ENCODE results near the gene GPBAR1. TPM values are rescaled to one million over a fixed set of nuclear protein-coding genes. Genes with fewer than 3 reads are reported as not detected.

Gene GPBAR1
- total and polyA plus RNA-seq, 2 experiments from 2014 or later: 0.44 TPM; not detected in 1

GRCh38 chr2:218295029-218295428, 34.2 kb downstream of the GPBAR1 start:
- TF ChIP-seq ZNF114 (CRISPR knock-in tag; IDR thresholded peaks at IDR 0.05) (no peak), NANOG (IDR thresholded peaks at IDR 0.05; ENCODE audit: borderline replicate concordance) (no peak), EZH2 (IDR thresholded peaks at IDR 0.05; ENCODE audit: low read depth, unreplicated experiment) (no peak), ETS1 (IDR thresholded peaks at IDR 0.05) (no peak), JUNB (IDR thresholded peaks at IDR 0.05; ENCODE audit: unreplicated experiment) (no peak), STAT1 (IDR thresholded peaks at IDR 0.05; ENCODE audit: unreplicated experiment) (no peak), REST (IDR thresholded peaks at IDR 0.05; ENCODE audit: unreplicated experiment) (no peak), CREB1 (CRISPR knock-in tag; IDR thresholded peaks at IDR 0.05; ENCODE audit: low read depth) (no peak), ZNF462 (CRISPR knock-in tag; IDR thresholded peaks at IDR 0.05) (no peak), CTCF (conservative IDR thresholded peaks at IDR 0.05; ENCODE audit: low read depth in 2 of 2) (no peak), POLR2AphosphoS5 (IDR thresholded peaks at IDR 0.05; ENCODE audit: low read depth) (no peak), ZNF331 (CRISPR knock-in tag; IDR thresholded peaks at IDR 0.05; ENCODE audit: low read depth) (no peak), EZH2phosphoT487 (IDR thresholded peaks at IDR 0.05; ENCODE audit: unreplicated experiment) (no peak)
- Histone ChIP-seq H3K9me2 (ENCODE audit: insufficient read depth) (no peaks in the 10 kb centered on the region), H3K4me3 (no peak overlapping the region), H4K20me1 (replicated peaks; ENCODE audit: insufficient read depth) (no peaks in the 10 kb centered on the region), H3K79me2 (replicated peaks; ENCODE audit: insufficient read depth) (no peaks in the 10 kb centered on the region), H3K27ac (ENCODE audit: low read depth) (no peak overlapping the region), H3K27me3 (ENCODE audit: insufficient read depth) (peaks cover 5% of the 10 kb centered on the region; the same call in 1 of the 2 replicates), H3K36me3 (ENCODE audit: insufficient read depth) (no peaks in the 10 kb centered on the region), H3F3A (replicated peaks; ENCODE audit: low read depth) (no peaks in the 10 kb centered on the region), H2AFZ (peak overlapping the region; percentile 11), H3K4me2 (0 out of 2 replicates have a peak overlapping the region, but pooled peaks have one; percentile 48), H3K4me1 (ENCODE audit: insufficient read depth) (peaks cover 22% of the 10 kb centered on the region)
- peaks cover 36% of the 10 kb centered on the region for H3K4me1 Mint-ChIP-seq
- peaks cover 16% of the 10 kb centered on the region for H3K27me3 Mint-ChIP-seq (ENCODE audit: insufficient read depth, low read depth, poor library complexity)
- ATAC-seq (no peak), DNase-seq (ENCODE audit: low spot score) (no peak)
- H3K27ac Mint-ChIP-seq: no peak overlapping the region
- no peaks in the 10 kb centered on the region for H3K36me3 Mint-ChIP-seq (ENCODE audit: low read depth)
- no peaks in the 10 kb centered on the region for H3K9me3 Mint-ChIP-seq
- H3K4me3 Mint-ChIP-seq: no peak overlapping the region
